Upper lobe of left lung (tissue), 6 donors: ENCODE data around the gene ZNF619. TPM values are rescaled to one million over a fixed set of nuclear protein-coding genes. Genes with fewer than 3 reads are reported as not detected.

ENCODE experiments used
- ATAC-seq, 2 donors: fragments of 200-7000 bp; cut with Tn5 transposase; one replicate each; pipeline ENCODE4 v1.9.1; 2022; ENCODE audit warnings: mild to moderate bottlenecking in 2 of 2, moderate library complexity in 2 of 2; ENCODE audit not compliant: low FRiP score in 2 of 2
- DNase-seq, 2 donors: peaks; one replicate each; pipeline ENCODE4 v3.0.0-alpha.2; 2019 to 2020
- H3K27ac ChIP-seq, 4 donors: fragments of 200-600 bp; sonication (generic); one replicate each; pipeline ENCODE4 v1.5.1; 2016 to 2019
- H3K27me3 ChIP-seq, 4 donors: fragments of 200-600 bp; sonication (generic); one replicate each; pipeline ENCODE4 v1.5.1; 2017 to 2019
- H3K36me3 ChIP-seq, 4 donors: fragments of 200-600 bp; sonication (generic); one replicate each; pipeline ENCODE4 v1.5.1; 2016 to 2019
- H3K4me1 ChIP-seq, 4 donors: fragments of 200-600 bp; sonication (generic); one replicate each; pipeline ENCODE4 v1.5.1; 2018 to 2019
- H3K4me3 ChIP-seq, 4 donors: fragments of 200-600 bp; sonication (generic); one replicate each; pipeline ENCODE4 v1.5.1; 2017 to 2019; ENCODE audit warnings: mild to moderate bottlenecking in 2 of 4, moderate library complexity in 1 of 4
- H3K9me3 ChIP-seq, 4 donors: fragments of 200-600 bp; sonication (generic); one replicate each; pipeline ENCODE4 v1.5.1; 2018 to 2019
- CTCF ChIP-seq, 6 experiments: fragments of 450-650 bp in 4 of 6; fragments of 200-600 bp in 2 of 6; sonication (generic) in 2 of 6; IDR thresholded peaks; one replicate each; pipeline ENCODE4 v1.5.1; 2016 to 2019; ENCODE audit warnings: antibody characterized with exemption in 6 of 6
- EP300 ChIP-seq, 4 donors: sonication (generic); formaldehyde crosslinking; IDR thresholded peaks; one replicate each; pipeline ENCODE4 v1.5.1; 2017; ENCODE audit warnings: antibody characterized with exemption in 4 of 4, control low read depth in 2 of 4
- POLR2A ChIP-seq, 4 donors: fragments of 450-650 bp; IDR thresholded peaks; one replicate each; pipeline ENCODE4 v1.5.1; 2016 to 2017; ENCODE audit warnings: antibody characterized with exemption in 4 of 4, mild to moderate bottlenecking in 2 of 4
- POLR2AphosphoS5 ChIP-seq, 2 donors: sonication (generic); formaldehyde crosslinking; IDR thresholded peaks; one replicate each; pipeline ENCODE4 v1.5.1; 2017; ENCODE audit warnings: antibody characterized with exemption in 2 of 2
- WGBS, 2 donors: methylation state at CpG; one replicate each; pipeline ENCODE4 v1.1.5; 2017 to 2018; 5-methylcytosine and 5-hydroxymethylcytosine counted together
- total RNA-seq, 6 donors: library from RNA; depleted of rRNA in 4 of 6; stranded (reverse); fragments of >200 nt in 4 of 6; gene quantifications; one replicate each; pipeline versions ENCODE4 v1.1.0 to v1.2.1, GENCODE V29; 2016 to 2021
- donor health status: DM: no; HTN: no; CAD: no; lungs with moderate emphysema.
- donor health status: DM: no; HTN: yes; CAD: no; lungs with severe emphysema.

ZNF619 gene
- total RNA-seq, 6 donors from 2014 or later: 4.4 to 10.5 (median 5.9) TPM

GRCh38 chr3:40445880-40446279, 31.0 kb upstream of the ZNF619 start:
- no peaks in the 10 kb centered on the region for H3K9me3 ChIP-seq
- WGBS, 2 donors: 76 to 80% methylated on average over 4 of the region's 4 CpGs
- H3K4me1 ChIP-seq: no peaks in the 10 kb centered on the region
- no peak for TF ChIP-seq POLR2AphosphoS5 (IDR thresholded peaks at IDR 0.05)
- TF ChIP-seq CTCF (IDR thresholded peaks at IDR 0.05): no peak
- TF ChIP-seq EP300 (IDR thresholded peaks at IDR 0.05): no peak
- TF ChIP-seq POLR2A (IDR thresholded peaks at IDR 0.05): no peak
- H3K27me3 ChIP-seq: no peaks in the 10 kb centered on the region
- peaks cover 0 to 19% (median 3%) of the 10 kb centered on the region in 4 donors for H3K36me3 ChIP-seq
- DNase-seq (no peak), ATAC-seq (no peak)
- H3K4me3 ChIP-seq: no peak overlapping the region
- H3K27ac ChIP-seq: no peak overlapping the region

- Histone ChIP-seq H3K36me3 (peaks cover 0 to 16% (median 1%) of the 10 kb centered on the region in 4 donors), H3K4me3 (no peak overlapping the region), H3K4me1 (peaks cover 5 to 16% (median 14%) of the 10 kb centered on the region in 4 donors), H3K27me3 (no peaks in the 10 kb centered on the region), H3K27ac (no peak overlapping the region), H3K9me3 (no peaks in the 10 kb centered on the region)
- TF ChIP-seq POLR2A (IDR thresholded peaks at IDR 0.05): no peak
- DNase-seq (no peak), ATAC-seq (no peak)
- WGBS, 2 donors: 76 to 88% methylated on average over 2 of the region's 2 CpGs
Observed at GRCh38 chr3:40450438-40450837, 26.5 kb upstream of the ZNF619 start.

GRCh38 chr3:40451551-40451950, 25.4 kb upstream of the ZNF619 start:
- no peak overlapping the region for H3K4me3 ChIP-seq
- H3K9me3 ChIP-seq: no peaks in the 10 kb centered on the region
- no peak for ATAC-seq
- H3K27ac ChIP-seq: no peak overlapping the region
- no peak for DNase-seq
- H3K36me3 ChIP-seq: peaks cover 0 to 5% (median 0%) of the 10 kb centered on the region in 4 donors
- H3K4me1 ChIP-seq: peaks cover 9 to 22% (median 20%) of the 10 kb centered on the region in 4 donors
- H3K27me3 ChIP-seq: no peaks in the 10 kb centered on the region
- TF ChIP-seq POLR2AphosphoS5 (IDR thresholded peaks at IDR 0.05) (no peak), POLR2A (IDR thresholded peaks at IDR 0.05) (no peak)

GRCh38 chr3:40452057-40452456, 24.9 kb upstream of the ZNF619 start:
- WGBS, 2 donors: 88 to 92% methylated on average over 1 of the region's 1 CpG
- Histone ChIP-seq H3K27me3 (no peaks in the 10 kb centered on the region), H3K4me3 (peak overlapping the region in 3 of 4 donors; percentile 57 to 70 (median 64)), H3K36me3 (peaks cover 0 to 4% (median 0%) of the 10 kb centered on the region in 4 donors), H3K9me3 (no peaks in the 10 kb centered on the region), H3K4me1 (peaks cover 10 to 23% (median 20%) of the 10 kb centered on the region in 4 donors), H3K27ac (peak overlapping the region in 2 of 4 donors; percentile 94)
- ATAC-seq: no peak
- TF ChIP-seq POLR2AphosphoS5 (IDR thresholded peaks at IDR 0.05): no peak
- no peak for DNase-seq

- WGBS, 2 donors: 0% methylated on average over 2 to 7 of the region's 7 CpGs
- H3K4me1 ChIP-seq: peaks cover 10 to 24% (median 20%) of the 10 kb centered on the region in 4 donors
- H3K4me3 ChIP-seq: peak overlapping the region; percentile 57 to 70 (median 62)
- ATAC-seq (no peak), DNase-seq (no peak)
- no peaks in the 10 kb centered on the region for H3K27me3 ChIP-seq
- TF ChIP-seq POLR2A (IDR thresholded peaks at IDR 0.05) (no peak), POLR2AphosphoS5 (IDR thresholded peaks at IDR 0.05) (no peak), EP300 (IDR thresholded peaks at IDR 0.05) (no peak), CTCF (IDR thresholded peaks at IDR 0.05) (no peak)
- H3K27ac ChIP-seq: peak overlapping the region; percentile 84 to 94 (median 93)
- no peaks in the 10 kb centered on the region for H3K9me3 ChIP-seq
- peaks cover 0 to 4% (median 0%) of the 10 kb centered on the region in 4 donors for H3K36me3 ChIP-seq
Observed at GRCh38 chr3:40452562-40452875, 24.4 kb upstream of the ZNF619 start.

- Histone ChIP-seq H3K9me3 (no peaks in the 10 kb centered on the region), H3K4me3 (peak overlapping the region; percentile 57 to 70 (median 62)), H3K27me3 (no peaks in the 10 kb centered on the region), H3K36me3 (peaks cover 0 to 5% (median 0%) of the 10 kb centered on the region in 4 donors), H3K27ac (peak overlapping the region; percentile 84 to 94 (median 93)), H3K4me1 (peaks cover 15 to 29% (median 24%) of the 10 kb centered on the region in 4 donors)
- TF ChIP-seq EP300 (IDR thresholded peaks at IDR 0.05) (peak in 1 of 4 donors; percentile 44), POLR2A (IDR thresholded peaks at IDR 0.05) (peak in 2 of 4 donors; percentile 37 to 78), POLR2AphosphoS5 (IDR thresholded peaks at IDR 0.05) (peak; percentile 78 to 79), CTCF (IDR thresholded peaks at IDR 0.05) (no peak)
- DNase-seq: peak; percentile 89 to 100
- WGBS, 2 donors: 0 to 1% methylated on average over 25 to 41 of the region's 41 CpGs
- ATAC-seq: peak; percentile 97 to 99
Observed at GRCh38 chr3:40452876-40453730, 23.8 kb upstream of the ZNF619 start.
